RPMI7951 (cell line): ENCODE measurements around the gene SH2D3C. TPM values are rescaled to one million over a fixed set of nuclear protein-coding genes. Genes with fewer than 3 reads are reported as not detected.

Experiments
- DNase-seq: peaks from one replicate; pipeline ENCODE4 v3.0.0-alpha.2; 2012; ENCODE audit warnings: low read depth
- total RNA-seq: library from RNA; depleted of rRNA; stranded (reverse); fragments of >200 nt; shearing (Covaris generic); gene quantifications from 2 replicates; pipeline ENCODE4 v1.2.3, GENCODE V29; 2014

SH2D3C gene
- total RNA-seq, 1 experiment from 2014 or later: 0.12 TPM

DNA sequence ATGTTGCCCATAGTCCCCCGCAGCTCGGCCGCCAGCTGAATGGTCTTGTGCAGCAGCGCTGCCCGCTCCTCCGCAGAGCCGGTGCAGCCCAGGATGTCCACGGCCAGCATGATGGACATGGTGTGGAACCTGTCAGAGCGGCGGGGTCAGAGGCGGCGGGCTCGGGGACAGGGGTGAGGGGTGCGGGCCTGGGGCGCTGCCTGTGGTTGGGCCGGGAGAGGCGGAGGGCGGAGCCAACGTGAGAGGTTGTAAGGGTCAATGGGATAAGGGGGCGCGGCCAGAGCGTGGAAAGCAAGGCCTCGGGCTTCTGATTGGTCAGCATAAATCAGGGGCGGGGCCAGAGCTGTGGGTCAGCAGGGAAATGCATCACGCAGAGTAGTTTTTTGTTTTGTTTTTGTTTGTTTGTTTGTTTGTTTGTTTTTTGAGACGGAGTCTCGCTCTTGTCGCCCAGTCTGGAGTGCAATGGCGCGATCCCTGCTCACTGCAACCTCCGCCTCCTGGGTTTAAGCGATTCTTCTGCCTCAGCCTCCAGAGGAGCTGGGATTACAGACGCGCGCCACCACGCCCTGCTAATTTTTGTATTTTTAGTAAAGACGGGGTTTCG lies 36.5 kb downstream of the SH2D3C start:
- DNase-seq: peak; percentile 73

DNA sequence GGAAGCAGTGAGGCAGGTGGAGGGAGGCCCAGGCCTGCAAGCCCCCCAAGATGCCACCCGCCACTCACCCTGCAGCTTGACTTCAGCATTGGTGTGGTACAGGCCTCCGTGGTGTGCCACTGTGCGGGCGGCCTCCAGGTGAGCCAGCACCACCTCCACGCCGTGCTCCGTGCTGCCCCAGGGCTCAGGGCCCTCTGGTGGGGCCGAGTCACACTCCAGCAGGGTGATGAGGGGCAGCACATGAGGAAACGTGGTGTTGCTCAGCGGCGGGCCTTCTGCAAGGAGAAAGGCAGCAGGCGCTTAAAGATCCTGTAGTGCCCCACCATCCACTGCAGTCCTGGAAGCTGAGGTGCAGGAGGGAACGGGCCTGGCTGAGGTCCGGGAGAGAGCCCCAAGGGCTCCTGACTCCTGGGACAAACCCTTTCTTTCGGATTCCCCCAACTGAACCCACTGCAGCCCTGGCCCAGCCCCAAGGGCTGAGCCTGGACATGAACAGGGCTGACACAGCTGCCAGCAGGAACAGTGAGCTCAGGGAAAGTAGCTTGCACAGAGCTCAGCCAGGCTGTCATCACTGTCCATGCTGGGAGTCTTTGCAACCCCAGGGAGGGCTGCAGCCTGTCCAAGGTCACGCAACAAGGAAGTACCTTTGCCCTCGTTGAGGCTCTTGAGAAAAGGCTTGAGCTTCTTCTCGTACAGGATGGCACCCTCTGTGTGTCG lies 38.7 kb downstream of the SH2D3C start:
- DNase-seq: no peak

- no peak for DNase-seq
Observed at GRCh38 chr9:127738666-127739065, 39.8 kb downstream of the SH2D3C start.

DNA sequence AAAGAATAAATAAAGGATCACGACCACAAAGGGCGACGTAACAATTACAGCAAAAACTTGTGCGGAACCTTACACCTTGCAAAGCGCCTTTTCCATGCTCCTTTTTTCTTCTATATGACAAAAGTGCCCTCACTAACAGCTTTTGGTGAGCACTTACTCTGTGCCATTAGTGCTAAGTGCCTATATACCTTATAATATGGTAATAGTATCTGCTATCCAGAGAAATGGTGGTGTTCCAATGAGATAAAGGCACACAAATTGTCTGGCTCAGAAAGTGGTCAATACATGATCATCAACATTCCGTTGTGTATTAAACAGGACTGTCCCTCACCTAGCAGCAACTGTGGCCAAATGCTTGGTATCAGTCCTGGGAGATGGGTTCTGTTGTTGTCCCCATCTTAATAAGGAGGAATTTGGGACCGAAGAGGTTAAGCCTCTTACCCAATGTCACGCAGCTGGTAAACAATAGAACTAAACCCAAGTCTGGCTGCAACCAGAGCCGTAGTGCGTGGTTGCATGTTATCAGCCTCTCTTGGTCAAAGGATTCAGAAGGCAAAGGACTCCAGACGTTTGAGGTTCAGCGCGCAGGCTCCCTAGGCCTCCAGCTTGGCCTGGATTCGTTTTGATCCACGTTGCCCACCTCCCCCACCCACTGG lies 42.8 kb downstream of the SH2D3C start:
- no peak for DNase-seq

- DNase-seq: peak; percentile 91
Observed at GRCh38 chr9:127734747-127735529, 43.5 kb downstream of the SH2D3C start, which contains the start of gene TOR2A. Gene TOR2A (minus strand): TSS chr9:127735294. CDS start chr9:127735270, 24 bp downstream.

DNA sequence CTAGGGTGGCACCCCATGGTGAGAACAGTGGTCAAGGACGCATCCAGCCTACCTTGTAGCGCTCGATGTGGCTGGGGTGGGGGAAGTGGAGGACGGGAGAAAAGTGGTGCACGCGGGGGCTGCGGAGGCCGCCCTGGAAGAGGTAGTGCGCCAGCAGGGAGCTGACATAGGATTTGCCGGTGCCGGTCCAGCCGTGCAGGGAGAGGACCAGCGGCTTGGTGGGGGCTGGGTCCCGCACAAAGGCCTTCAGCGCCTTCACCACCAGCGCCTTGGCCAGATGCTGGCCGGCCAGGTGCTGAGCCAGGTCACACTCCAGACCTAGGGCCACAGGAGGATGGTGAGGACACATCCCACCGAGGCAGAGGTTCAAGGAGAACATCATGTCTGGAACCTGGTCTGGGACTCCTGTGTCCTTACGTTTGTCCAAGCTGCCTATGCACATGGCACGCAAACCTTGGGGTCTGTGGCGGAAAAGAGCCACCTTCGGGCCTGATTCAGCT lies 44.2 kb downstream of the SH2D3C start:
- no peak for DNase-seq

GRCh38 chr9:127733614-127734013 lies 44.9 kb downstream of the SH2D3C start:
- no peak for DNase-seq

- DNase-seq: no peak
Observed at GRCh38 chr9:127732444-127732843, 46.0 kb downstream of the SH2D3C start.

GRCh38 chr9:127731938-127732337 lies 46.5 kb downstream of the SH2D3C start:
- no peak for DNase-seq

DNA sequence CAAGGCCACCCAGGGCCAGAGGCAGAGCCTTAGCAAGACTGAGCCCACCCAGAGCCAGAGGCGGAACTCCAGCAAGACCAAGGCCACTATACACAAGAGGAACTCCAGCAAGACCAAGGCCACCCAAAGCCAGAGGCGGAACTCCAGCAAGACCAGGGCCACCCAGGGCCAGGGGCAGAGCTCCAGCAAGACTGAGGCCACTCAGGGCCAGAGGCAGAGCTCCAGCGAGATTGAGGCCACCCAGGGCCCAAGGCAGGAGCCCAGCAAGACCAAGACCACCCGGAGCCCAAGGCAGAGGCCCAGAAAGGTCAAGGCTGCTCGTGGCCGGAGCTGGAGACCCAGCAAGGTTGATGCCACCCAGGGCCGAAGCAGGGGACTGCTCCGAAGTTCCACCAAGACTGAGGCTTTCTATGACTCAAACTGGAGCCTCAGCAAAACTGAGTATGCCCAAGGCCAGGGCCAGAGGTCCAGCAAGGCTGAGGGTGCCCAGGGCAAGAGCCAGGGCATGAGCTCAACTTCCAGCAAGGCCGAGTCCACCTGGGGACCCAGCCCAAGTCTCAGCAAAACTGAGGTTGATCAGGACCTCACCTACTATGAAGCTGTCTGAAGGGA lies 47.6 kb downstream of the SH2D3C start:
- no peak for DNase-seq

- DNase-seq: no peak
Observed at GRCh38 chr9:127730262-127730661, 48.2 kb downstream of the SH2D3C start.

DNA sequence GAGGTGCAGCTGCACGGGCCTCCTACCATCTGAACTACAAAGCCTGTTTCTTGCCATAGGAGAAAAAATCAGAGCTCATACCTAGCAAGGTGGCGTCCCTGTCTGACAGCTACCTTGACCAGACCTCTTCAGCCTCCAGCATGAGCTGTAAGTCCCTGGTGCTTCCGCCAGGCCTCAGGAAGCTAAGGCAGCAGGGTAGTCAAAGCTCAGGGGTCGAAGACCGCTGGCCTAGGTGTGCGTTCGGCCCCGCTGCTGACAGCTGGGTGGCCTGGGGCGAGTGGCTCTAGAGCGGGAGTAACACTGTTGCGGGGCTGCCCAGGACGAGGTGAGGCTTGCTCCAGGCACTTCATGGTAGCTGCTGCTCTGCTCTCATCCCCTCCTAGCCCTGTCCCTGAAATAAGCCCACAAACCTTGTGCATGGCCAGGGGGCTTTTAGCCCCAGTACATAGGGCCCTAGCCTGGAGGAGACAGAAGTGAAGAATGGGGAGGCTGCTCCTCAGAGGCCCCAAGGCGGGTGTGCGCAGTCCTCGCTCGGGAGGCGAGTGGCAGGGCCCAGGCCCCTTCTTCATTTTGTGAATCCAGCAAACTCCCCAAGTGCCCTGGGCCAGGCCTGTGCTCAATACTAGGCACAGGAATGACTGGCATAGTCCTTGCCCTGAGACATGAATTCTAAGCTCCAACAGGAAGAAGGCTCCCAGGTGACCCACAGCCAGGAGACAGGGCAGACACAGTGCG lies 48.8 kb downstream of the SH2D3C start:
- no peak for DNase-seq

- no peak for DNase-seq
Observed at GRCh38 chr9:127728808-127729207, 49.7 kb downstream of the SH2D3C start.

- no peak for DNase-seq
Observed at GRCh38 chr9:127726871-127727270, 51.6 kb downstream of the SH2D3C start.

- DNase-seq: no peak
Observed at GRCh38 chr9:127724012-127724411, 54.5 kb downstream of the SH2D3C start.

DNA sequence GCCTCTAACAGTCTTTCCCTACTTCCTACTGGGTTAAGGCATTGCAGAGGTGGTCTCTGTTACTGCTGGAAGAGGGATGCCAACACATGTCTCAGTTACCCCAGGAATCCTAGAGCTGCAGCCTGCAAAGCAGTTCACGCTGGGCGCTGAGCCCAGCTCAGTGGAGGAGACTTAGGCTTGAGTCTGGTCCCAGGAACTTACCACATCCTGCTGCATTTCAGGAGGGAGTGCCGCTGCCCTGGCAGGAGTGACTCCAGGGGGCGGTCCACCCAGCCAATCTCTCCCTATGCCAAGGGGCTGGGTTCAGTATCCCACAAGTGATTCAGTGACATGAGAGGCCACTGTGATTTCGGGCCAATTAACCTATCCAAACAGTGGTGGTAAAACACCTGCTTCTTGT lies 55.0 kb downstream of the SH2D3C start:
- DNase-seq: peak; percentile 70

DNA sequence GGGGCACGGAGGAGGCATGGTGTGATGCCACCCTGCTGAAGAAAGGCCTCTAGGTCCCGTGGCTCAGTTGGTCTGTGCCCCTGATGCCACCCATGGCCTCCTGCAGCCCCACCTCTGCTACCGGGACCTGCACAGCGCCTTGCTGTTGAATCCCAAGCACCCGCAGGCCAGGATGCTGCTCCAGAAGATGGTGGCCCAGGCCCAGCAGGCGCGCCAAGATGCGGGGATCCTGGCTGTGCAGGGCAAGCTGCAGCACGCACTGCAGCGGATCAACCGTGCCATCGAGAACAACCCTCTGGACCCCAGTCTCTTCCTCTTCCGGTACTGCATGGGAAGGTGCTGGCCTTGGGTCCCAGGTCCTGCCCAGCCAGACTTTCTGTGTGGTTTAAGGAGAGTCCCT lies 55.5 kb downstream of the SH2D3C start:
- DNase-seq: no peak

DNA sequence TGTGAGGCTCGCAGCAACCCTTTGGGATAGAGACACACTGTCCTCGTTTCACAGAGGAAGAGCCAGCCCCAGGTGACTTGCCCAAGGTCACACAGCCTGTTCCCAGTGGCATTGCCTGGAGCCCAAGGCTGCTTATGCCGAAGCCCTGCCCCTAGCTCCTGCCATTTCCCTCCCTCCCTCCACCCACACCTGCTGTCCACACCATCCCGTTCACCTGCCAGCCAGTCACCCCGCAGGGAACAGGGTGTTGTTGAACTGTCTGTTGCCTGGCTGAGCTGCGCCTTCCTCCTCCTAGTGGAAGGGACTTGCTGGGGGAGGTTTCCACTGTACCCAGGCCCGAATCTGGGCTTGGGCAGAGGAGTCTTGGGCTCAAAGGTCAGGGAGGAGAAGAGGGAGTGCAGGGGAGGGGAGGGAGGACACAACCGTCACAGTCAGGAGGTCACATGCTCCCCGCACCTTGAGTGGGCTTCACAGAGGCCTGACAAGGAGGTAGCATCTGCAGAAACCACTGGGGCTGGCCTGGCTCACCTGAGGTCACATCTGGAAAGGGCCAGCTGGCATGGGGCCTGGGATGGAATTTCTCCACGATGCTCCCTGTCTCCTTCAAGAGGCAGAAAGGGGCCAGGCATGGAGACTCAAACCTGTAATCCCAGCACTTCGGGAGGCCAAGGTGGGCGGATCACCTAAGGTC lies 56.3 kb downstream of the SH2D3C start:
- no peak for DNase-seq

- no peak for DNase-seq
Observed at GRCh38 chr9:127721391-127721821, 57.1 kb downstream of the SH2D3C start.

DNA sequence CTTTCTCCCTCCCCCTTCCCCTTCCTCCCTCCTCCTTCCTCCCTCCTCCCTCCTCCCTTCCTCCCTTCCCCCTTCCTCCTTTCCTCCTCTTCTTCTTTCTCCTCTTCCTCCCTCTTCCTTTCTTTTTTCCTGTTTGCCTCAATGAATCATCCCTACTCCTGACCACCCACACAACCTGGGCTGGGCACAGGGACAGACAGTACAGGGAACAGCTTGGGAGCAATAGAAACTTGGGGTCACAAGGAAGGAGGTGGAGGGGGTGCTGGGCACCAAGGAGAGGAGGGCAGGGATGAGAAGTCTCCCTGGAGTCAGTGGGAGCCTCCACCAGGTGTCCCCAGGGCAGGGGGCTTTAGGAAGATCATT lies 57.6 kb downstream of the SH2D3C start:
- DNase-seq: no peak
